WI38 (cell line): ENCODE measurements around the gene PIK3CD.
"Not testable (repeated sequence)": the region's sequence is repeated elsewhere in the genome, so short reads cannot be mapped to it uniquely, and the experiment has no call there.

Experiments used
- H3K4me3 ChIP-seq: 2 replicates; pipeline ENCODE4 v1.5.1; 2011; ENCODE audit warnings: low read depth, mild to moderate bottlenecking, control low read depth, low read length
- CTCF ChIP-seq: IDR thresholded peaks from 2 replicates; pipeline ENCODE4 v1.5.1; 2012; ENCODE audit warnings: low read depth, mild to moderate bottlenecking, control low read depth, low read length

Gene PIK3CD

GRCh38 chr1:9624081-9624480 is 27.4 kb upstream of the PIK3CD start:
- no peak for TF ChIP-seq CTCF
- H3K4me3 ChIP-seq: no peak overlapping the region

- H3K4me3 ChIP-seq: not testable (repeated sequence)
These were observed 26.5 kb upstream of the PIK3CD start for GRCh38 chr1:9625030-9625429.

GRCh38 chr1:9626201-9626608 is 25.3 kb upstream of the PIK3CD start:
- H3K4me3 ChIP-seq: no peak overlapping the region
- no peak for TF ChIP-seq CTCF

- no peak overlapping the region for H3K4me3 ChIP-seq
- TF ChIP-seq CTCF: no peak
These were observed 22.7 kb upstream of the PIK3CD start for GRCh38 chr1:9628541-9629444.

GRCh38 chr1:9629445-9630201 is 21.9 kb upstream of the PIK3CD start:
- no peak for TF ChIP-seq CTCF
- H3K4me3 ChIP-seq: no peak overlapping the region

- no peak for TF ChIP-seq CTCF
- no peak overlapping the region for H3K4me3 ChIP-seq
These were observed 21.0 kb upstream of the PIK3CD start for GRCh38 chr1:9630331-9631111.

- TF ChIP-seq CTCF: no peak
- no peak overlapping the region for H3K4me3 ChIP-seq
These were observed 19.9 kb upstream of the PIK3CD start for GRCh38 chr1:9631613-9632012.
